Stimulated activated naive CD8-positive, alpha-beta T cell treated with anti-CD3 and anti-CD28 coated beads, Interleukin-15, Interleukin-2, amounts not matched to agents 100 U/mL and 50 U/mL, for 24 hours (primary cell): ENCODE data around the gene POU5F2.

Experiments
- ATAC-seq: fragments of 150-1000 bp; cut with Tn5 transposase; one replicate; pipeline ENCODE4 v1.10.0; 2021
- DNase-seq: peaks from one replicate; pipeline ENCODE4 v3.0.0; 2021

The POU5F2 gene

GRCh38 chr5:93716453-93716852 lies 24.9 kb downstream of the POU5F2 start:
- no peak for ATAC-seq
- DNase-seq, result no peak

GRCh38 chr5:93715761-93716160 lies 25.6 kb downstream of the POU5F2 start:
- no peak for ATAC-seq

GRCh38 chr5:93715327-93715726 lies 26.1 kb downstream of the POU5F2 start:
- DNase-seq (no peak), ATAC-seq (no peak)

More at GRCh38 chr5:93715761-93716160, 25.6 kb downstream of the POU5F2 start:
- no peak for DNase-seq

GRCh38 chr5:93708442-93708841 lies 33.0 kb downstream of the POU5F2 start:
- ATAC-seq, result no peak
- DNase-seq, result no peak

GRCh38 chr5:93705896-93706295 lies 35.5 kb downstream of the POU5F2 start:
- no peak for ATAC-seq
- DNase-seq, result no peak

- no peak for ATAC-seq
- DNase-seq, result no peak
Measured at GRCh38 chr5:93704996-93705395, 36.4 kb downstream of the POU5F2 start.

- no peak for ATAC-seq
- no peak for DNase-seq
Measured at GRCh38 chr5:93691997-93692396, 49.4 kb downstream of the POU5F2 start.
